Measurements from ENCODE around the gene OSBPL8. TPM values are rescaled to one million over a fixed set of nuclear protein-coding genes. Genes with fewer than 3 reads are reported as not detected.

Gene OSBPL8
- total and polyA plus RNA-seq, 2 experiments from 2014 or later: 20.1 to 82.5 TPM

Small RNA genes within 50 kb of the gene (small RNA-seq; reads per million reads assigned to genes)
- not detected for gene RN7SKP172

Other genes with a start within 250 kb of the OSBPL8 start
- 16.2 and 17.5 TPM in 2 replicates for gene BBS10, start 211.4 kb downstream of the OSBPL8 start, total RNA-seq
- gene BBS10, start 211.4 kb downstream of the OSBPL8 start, polyA plus RNA-seq: 5.4 and 7.2 TPM in 2 replicates
- 39.8 and 48.6 TPM in 2 replicates for gene ZDHHC17, start 204.3 kb upstream of the OSBPL8 start, total RNA-seq
- gene ZDHHC17, start 204.3 kb upstream of the OSBPL8 start, polyA plus RNA-seq: 11.7 and 16.5 TPM in 2 replicates